Measurements from ENCODE around the gene C3orf80.

GRCh38 chr3:160179906-160180305 lies 45.3 kb upstream of the C3orf80 start:
- TF ChIP-seq CTCF (IDR thresholded peaks at IDR 0.05; ENCODE audit: poor library complexity, severe bottlenecking) (no peak), POLR2AphosphoS5 (IDR thresholded peaks at IDR 0.05) (no peak), EP300 (conservative IDR thresholded peaks at IDR 0.05; ENCODE audit: poor library complexity, severe bottlenecking) (no peak), MXI1 (conservative IDR thresholded peaks at IDR 0.05; ENCODE audit: poor library complexity, severe bottlenecking) (no peak), RAD21 (conservative IDR thresholded peaks at IDR 0.05) (no peak), REST (IDR thresholded peaks at IDR 0.05; ENCODE audit: borderline replicate concordance) (no peak), EZH2 (IDR thresholded peaks at IDR 0.05; ENCODE audit: borderline replicate concordance, insufficient read depth, low read length, poor library complexity, severe bottlenecking) (no peak)

All from neural cell (in vitro differentiated cells).